ENCODE data around the gene C3orf49.

The C3orf49 gene

GRCh38 chr3:63861306-63861705, 42.2 kb downstream of the C3orf49 start:
- H3K36me3 ChIP-seq (replicated peaks) = 0 out of 2 replicates have a peak, but pooled peaks cover 5% of the 10 kb centered on the region
- no peaks in the 10 kb centered on the region for H3K9me3 ChIP-seq
- H3K4me1 ChIP-seq = peaks cover 9% of the 10 kb centered on the region
- H3K4me3 ChIP-seq = no peak overlapping the region
- in situ Hi-C loops (cut with MboI; ENCODE audit: low sequenced_read_pairs) = no loop called here
- DNase-seq (ENCODE audit: low spot score in 2 of 2) = no peak
- H3K27me3 ChIP-seq (ENCODE audit: low read depth) = no peaks in the 10 kb centered on the region

- in situ Hi-C loops (cut with MboI; ENCODE audit: low sequenced_read_pairs) = no loop called here
- H3K9me3 ChIP-seq = no peaks in the 10 kb centered on the region
- peak overlapping the region; percentile 91 for H3K4me3 ChIP-seq
- DNase-seq (ENCODE audit: low spot score in 2 of 2) = no peak
- peaks cover 10% of the 10 kb centered on the region; the same call in 1 of the 2 replicates for H3K36me3 ChIP-seq (replicated peaks)
- no peaks in the 10 kb centered on the region for H3K27me3 ChIP-seq (ENCODE audit: low read depth)
- peaks cover 9% of the 10 kb centered on the region for H3K4me1 ChIP-seq
Measured at GRCh38 chr3:63862804-63863149, 43.7 kb downstream of the C3orf49 start.

- Histone ChIP-seq H3K36me3 (replicated peaks) (peaks cover 13% of the 10 kb centered on the region), H3K9me3 (no peaks in the 10 kb centered on the region), H3K4me1 (peaks cover 9% of the 10 kb centered on the region), H3K4me3 (peak within 1 kb of the TSS; percentile 91), H3K27me3 (ENCODE audit: low read depth) (no peaks in the 10 kb centered on the region)
- peak; percentile 44 to 78 for DNase-seq (ENCODE audit: low spot score in 2 of 2)
- in situ Hi-C loops (cut with MboI; ENCODE audit: low sequenced_read_pairs) = no loop called here
Measured at GRCh38 chr3:63863150-63864007, 44.3 kb downstream of the C3orf49 start, which contains the start of the genes ATXN7 and THOC7. Gene ATXN7 (plus strand): TSS chr3:63863867. CDS start chr3:63912599, 48,732 bp downstream. Gene THOC7 (minus strand): TSS chr3:63863805. CDS start chr3:63863790, 15 bp downstream.

- peak in 1 of 2 experiments; percentile 47 for DNase-seq (ENCODE audit: low spot score in 2 of 2)
- in situ Hi-C loops (cut with MboI; ENCODE audit: low sequenced_read_pairs) = no loop called here
- Histone ChIP-seq H3K4me3 (peak overlapping the region; percentile 58), H3K27me3 (ENCODE audit: low read depth) (no peaks in the 10 kb centered on the region), H3K9me3 (no peaks in the 10 kb centered on the region), H3K36me3 (replicated peaks) (peaks cover 13% of the 10 kb centered on the region), H3K4me1 (peaks cover 9% of the 10 kb centered on the region)
Measured at GRCh38 chr3:63864008-63864964, 45.2 kb downstream of the C3orf49 start.

GRCh38 chr3:63864965-63865327, 45.8 kb downstream of the C3orf49 start:
- peaks cover 9% of the 10 kb centered on the region for H3K4me1 ChIP-seq

GRCh38 chr3:63867225-63867624, 48.1 kb downstream of the C3orf49 start:
- Histone ChIP-seq H3K4me1 (peaks cover 6% of the 10 kb centered on the region), H3K4me3 (no peak overlapping the region), H3K27me3 (ENCODE audit: low read depth) (no peaks in the 10 kb centered on the region), H3K36me3 (replicated peaks) (peaks cover 13% of the 10 kb centered on the region), H3K9me3 (no peaks in the 10 kb centered on the region)
- no peak for DNase-seq (ENCODE audit: low spot score in 2 of 2)
- in situ Hi-C loops (cut with MboI; ENCODE audit: low sequenced_read_pairs) = no loop called here

More at GRCh38 chr3:63864965-63865327, 45.8 kb downstream of the C3orf49 start:
- in situ Hi-C loops (cut with MboI; ENCODE audit: low sequenced_read_pairs) = no loop called here
- H3K9me3 ChIP-seq = no peaks in the 10 kb centered on the region
- no peaks in the 10 kb centered on the region for H3K27me3 ChIP-seq (ENCODE audit: low read depth)
- DNase-seq (ENCODE audit: low spot score in 2 of 2) = no peak
- H3K36me3 ChIP-seq (replicated peaks) = peaks cover 13% of the 10 kb centered on the region
- peak overlapping the region; percentile 58 for H3K4me3 ChIP-seq

- H3K27me3 ChIP-seq (ENCODE audit: low read depth) = no peaks in the 10 kb centered on the region
- no peak for DNase-seq (ENCODE audit: low spot score in 2 of 2)
- H3K4me3 ChIP-seq = no peak overlapping the region
- H3K4me1 ChIP-seq = no peaks in the 10 kb centered on the region; the same call in 1 of the 2 replicates
- H3K36me3 ChIP-seq (replicated peaks) = peaks cover 13% of the 10 kb centered on the region
- in situ Hi-C loops (cut with MboI; ENCODE audit: low sequenced_read_pairs) = no loop called here
- H3K9me3 ChIP-seq = no peaks in the 10 kb centered on the region
Measured at GRCh38 chr3:63869940-63870614, 51.0 kb downstream of the C3orf49 start.

GRCh38 chr3:63870615-63871005, 51.5 kb downstream of the C3orf49 start:
- DNase-seq (ENCODE audit: low spot score in 2 of 2) = no peak
- H3K4me3 ChIP-seq = no peak overlapping the region
- H3K4me1 ChIP-seq = no peaks in the 10 kb centered on the region
- no peaks in the 10 kb centered on the region for H3K27me3 ChIP-seq (ENCODE audit: low read depth)
- in situ Hi-C loops (cut with MboI; ENCODE audit: low sequenced_read_pairs) = no loop called here
- H3K9me3 ChIP-seq = no peaks in the 10 kb centered on the region
- peaks cover 13% of the 10 kb centered on the region for H3K36me3 ChIP-seq (replicated peaks)

GRCh38 chr3:63872135-63872924, 53.2 kb downstream of the C3orf49 start:
- no peak for DNase-seq (ENCODE audit: low spot score in 2 of 2)
- Histone ChIP-seq H3K27me3 (ENCODE audit: low read depth) (no peaks in the 10 kb centered on the region), H3K36me3 (replicated peaks) (peaks cover 6% of the 10 kb centered on the region), H3K9me3 (no peaks in the 10 kb centered on the region), H3K4me3 (no peak overlapping the region), H3K4me1 (peaks cover 8% of the 10 kb centered on the region)
- in situ Hi-C loops (cut with MboI; ENCODE audit: low sequenced_read_pairs) = no loop called here

GRCh38 chr3:63874769-63875168, 55.7 kb downstream of the C3orf49 start:
- in situ Hi-C loops (cut with MboI; ENCODE audit: low sequenced_read_pairs) = no loop called here
- H3K9me3 ChIP-seq = no peaks in the 10 kb centered on the region
- H3K4me1 ChIP-seq = peaks cover 8% of the 10 kb centered on the region
- H3K36me3 ChIP-seq (replicated peaks) = no peaks in the 10 kb centered on the region
- H3K27me3 ChIP-seq (ENCODE audit: low read depth) = no peaks in the 10 kb centered on the region
- DNase-seq (ENCODE audit: low spot score in 2 of 2) = no peak
- no peak overlapping the region for H3K4me3 ChIP-seq

GRCh38 chr3:63875510-63875909, 56.4 kb downstream of the C3orf49 start:
- Histone ChIP-seq H3K27me3 (ENCODE audit: low read depth) (no peaks in the 10 kb centered on the region), H3K4me1 (peaks cover 8% of the 10 kb centered on the region), H3K9me3 (no peaks in the 10 kb centered on the region), H3K36me3 (replicated peaks) (no peaks in the 10 kb centered on the region), H3K4me3 (no peak overlapping the region)
- in situ Hi-C loops (cut with MboI; ENCODE audit: low sequenced_read_pairs) = no loop called here
- no peak for DNase-seq (ENCODE audit: low spot score in 2 of 2)

GRCh38 chr3:63876260-63876659, 57.2 kb downstream of the C3orf49 start:
- Histone ChIP-seq H3K4me1 (peaks cover 10% of the 10 kb centered on the region), H3K9me3 (no peaks in the 10 kb centered on the region), H3K4me3 (no peak overlapping the region), H3K36me3 (replicated peaks) (no peaks in the 10 kb centered on the region), H3K27me3 (ENCODE audit: low read depth) (no peaks in the 10 kb centered on the region)
- in situ Hi-C loops (cut with MboI; ENCODE audit: low sequenced_read_pairs) = no loop called here
- DNase-seq (ENCODE audit: low spot score in 2 of 2) = no peak

All from HAP-1 (cell line).